GM18909 (cell line): ENCODE data around the gene TENT4A.
A peak's percentile ranks its signal among the peaks of the same experiment; 100 is the strongest.

Source experiments
- ATAC-seq: cut with Tn5 transposase; IDR thresholded peaks from one replicate; pipeline ENCODE4 v1.9.1; 2021; ENCODE audit warnings: mild to moderate bottlenecking; ENCODE audit not compliant: unreplicated experiment, poor library complexity

The TENT4A gene

DNA sequence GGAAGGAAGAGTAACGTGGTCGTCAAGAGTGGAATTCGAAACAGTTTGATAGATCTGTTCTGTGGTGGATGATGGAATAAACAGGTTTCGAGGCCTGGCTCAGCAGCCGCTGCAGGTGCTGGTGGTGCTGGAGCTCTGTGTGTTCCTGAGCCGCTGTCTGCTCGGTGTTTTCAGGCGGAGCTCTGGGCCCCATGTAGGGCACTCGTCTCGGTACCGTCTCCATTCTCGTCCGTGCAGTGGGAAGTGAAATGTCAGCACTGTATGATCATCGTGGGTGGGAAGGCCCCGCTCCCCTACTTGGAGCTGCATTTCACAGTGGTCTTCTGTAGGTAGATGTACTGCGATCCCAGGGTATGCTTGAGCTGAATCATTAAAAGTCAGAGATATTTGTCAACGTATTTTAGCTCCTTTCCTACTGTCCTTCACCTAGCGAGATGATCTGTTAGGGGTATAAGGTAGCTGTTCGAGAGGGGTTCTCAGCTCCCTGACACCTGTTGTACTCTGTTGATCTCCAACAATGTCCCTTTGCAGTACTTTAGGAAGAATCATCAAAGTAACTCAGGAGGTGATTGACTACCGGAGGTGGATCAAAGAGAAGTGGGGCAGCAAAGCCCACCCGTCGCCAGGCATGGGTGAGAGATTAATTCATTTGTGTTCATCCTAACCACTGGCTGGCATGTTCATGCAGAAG is 35.9 kb downstream of the TENT4A start:
- no peak for ATAC-seq

DNA sequence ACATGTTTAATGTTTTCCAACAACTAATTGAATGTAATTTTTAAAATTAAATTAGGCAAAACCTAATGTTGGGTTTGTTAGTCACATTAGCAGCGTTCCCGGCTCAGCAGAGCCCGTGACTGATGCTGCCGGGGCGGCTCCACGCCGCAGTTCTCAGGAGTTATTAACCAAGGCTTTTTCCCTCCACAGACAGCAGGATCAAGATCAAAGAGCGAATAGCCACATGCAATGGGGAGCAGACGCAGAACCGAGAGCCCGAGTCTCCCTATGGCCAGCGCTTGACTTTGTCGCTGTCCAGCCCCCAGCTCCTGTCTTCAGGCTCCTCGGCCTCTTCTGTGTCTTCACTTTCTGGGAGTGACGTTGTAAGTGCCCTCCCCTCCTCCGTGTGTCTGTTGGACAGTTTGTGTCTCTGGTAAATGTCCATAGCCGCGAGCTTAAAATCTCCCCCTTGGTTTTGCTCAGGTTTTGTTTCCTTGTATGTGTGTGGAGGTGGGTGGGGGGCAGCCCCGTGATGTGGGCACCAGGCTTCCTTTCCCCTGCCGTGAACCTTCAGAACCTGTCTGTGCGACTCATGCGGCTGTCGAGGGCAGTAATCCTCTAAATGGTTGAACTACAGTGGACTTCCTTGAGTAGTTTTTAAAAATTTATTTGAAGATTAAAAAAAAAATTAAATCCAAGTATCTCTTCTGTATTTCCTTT is 37.1 kb downstream of the TENT4A start:
- no peak for ATAC-seq

- no peak for ATAC-seq
Observed at GRCh38 chr5:6750951-6751685, 37.9 kb downstream of the TENT4A start.

- no peak for ATAC-seq
Observed at GRCh38 chr5:6752236-6752635, 39.0 kb downstream of the TENT4A start.

DNA sequence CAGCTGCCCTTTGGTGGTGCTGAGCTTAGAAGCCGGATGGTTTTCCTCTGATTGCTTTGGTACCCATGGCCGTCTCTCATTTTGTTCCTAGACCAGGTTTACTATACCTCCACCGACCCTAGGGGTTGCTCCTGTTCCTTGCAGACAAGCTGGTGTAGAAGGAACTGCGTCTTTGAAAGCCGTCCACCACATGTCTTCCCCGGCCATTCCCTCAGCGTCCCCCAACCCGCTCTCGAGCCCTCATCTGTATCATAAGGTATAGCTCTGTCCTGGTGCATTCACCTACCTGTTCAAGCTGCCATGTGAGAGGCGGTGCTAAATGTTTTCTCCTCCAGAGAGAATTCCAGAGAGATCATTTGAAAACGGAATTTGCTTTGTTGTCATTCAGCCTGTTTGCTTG is 39.5 kb downstream of the TENT4A start:
- no peak for ATAC-seq

- ATAC-seq = no peak
Observed at GRCh38 chr5:6753851-6754250, 40.6 kb downstream of the TENT4A start.

DNA sequence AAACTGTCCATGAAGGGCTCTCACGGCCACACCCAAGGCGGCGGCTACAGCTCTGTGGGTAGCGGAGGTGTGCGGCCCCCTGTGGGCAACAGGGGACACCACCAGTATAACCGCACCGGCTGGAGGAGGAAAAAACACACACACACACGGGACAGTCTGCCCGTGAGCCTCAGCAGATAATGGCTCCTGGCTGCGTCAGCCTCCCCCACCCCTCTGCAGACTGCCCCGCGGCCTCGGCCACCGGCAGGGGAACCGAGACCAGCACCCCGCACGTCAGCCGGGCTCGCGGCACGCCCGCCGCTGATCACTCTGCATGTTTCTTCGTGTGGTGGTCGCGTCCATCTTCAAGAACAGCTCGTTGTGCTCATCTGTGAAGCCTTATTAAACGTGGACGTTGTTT is 41.5 kb downstream of the TENT4A start:
- ATAC-seq = no peak

DNA sequence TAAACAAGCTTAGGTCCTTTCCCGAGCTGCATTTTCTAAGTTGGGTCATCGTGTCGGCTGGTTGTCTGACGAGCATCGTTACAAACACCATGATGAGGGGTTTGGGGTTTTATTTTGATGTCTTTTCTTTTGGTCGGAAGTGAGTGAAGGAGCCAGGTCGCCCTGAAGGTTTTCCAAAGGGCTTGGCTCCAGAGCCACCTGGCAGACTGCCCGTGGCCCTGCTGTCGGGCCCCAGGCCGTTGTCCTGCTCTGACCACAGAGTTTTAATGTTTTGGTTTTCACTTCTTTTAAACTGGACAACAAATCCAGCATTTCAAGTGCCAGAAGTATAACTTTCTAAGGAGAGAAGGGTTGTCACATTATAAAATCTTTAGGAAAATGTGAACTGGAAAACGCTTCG is 42.3 kb downstream of the TENT4A start:
- no peak for ATAC-seq

DNA sequence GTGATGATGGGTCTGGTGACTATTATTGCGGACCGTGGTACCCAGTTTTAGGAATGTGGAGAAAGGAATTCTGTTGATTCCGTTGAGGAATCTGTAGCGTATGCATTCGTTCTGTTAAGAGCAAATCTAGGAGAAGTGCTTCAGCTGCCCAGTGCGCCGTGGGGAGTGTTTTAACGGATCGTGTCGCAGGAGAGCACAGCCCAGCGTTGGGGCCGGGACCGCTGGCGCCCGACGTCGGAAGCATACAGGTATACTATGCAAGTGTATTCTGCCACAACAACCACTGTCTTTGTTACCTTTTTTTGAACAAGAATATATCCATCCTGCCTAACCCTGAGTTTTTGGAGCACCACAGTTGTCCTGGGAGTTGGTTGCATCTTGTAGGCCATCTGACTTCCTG is 42.7 kb downstream of the TENT4A start:
- no peak for ATAC-seq

DNA sequence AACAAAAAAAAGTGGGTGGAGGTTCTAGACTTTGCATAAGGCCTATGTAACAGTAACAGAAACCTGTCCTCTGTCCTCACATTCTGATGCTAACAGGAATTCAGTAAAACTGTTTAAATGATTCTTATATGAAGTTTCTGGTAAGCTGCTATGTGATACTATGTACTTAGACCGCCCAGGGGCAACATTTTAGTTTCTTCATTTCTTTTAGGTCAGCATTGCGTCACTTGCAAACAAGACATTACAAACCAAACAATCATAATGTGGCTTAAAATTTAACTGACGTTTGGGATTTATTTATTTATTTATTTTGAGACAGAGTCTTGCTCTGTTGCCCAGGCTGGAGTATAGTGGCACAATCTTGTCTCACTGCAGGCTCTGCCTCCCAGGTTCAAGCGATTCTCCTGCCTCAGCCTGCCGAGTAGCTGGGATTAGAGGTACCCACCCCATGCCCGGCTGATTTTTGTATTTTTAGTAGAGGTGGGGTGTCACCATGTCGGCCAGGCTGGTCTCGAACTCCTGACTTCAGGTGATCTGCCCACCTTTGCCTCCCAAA is 44.3 kb downstream of the TENT4A start:
- ATAC-seq = no peak

- ATAC-seq = no peak
Observed at GRCh38 chr5:6758236-6758635, 45.0 kb downstream of the TENT4A start.

DNA sequence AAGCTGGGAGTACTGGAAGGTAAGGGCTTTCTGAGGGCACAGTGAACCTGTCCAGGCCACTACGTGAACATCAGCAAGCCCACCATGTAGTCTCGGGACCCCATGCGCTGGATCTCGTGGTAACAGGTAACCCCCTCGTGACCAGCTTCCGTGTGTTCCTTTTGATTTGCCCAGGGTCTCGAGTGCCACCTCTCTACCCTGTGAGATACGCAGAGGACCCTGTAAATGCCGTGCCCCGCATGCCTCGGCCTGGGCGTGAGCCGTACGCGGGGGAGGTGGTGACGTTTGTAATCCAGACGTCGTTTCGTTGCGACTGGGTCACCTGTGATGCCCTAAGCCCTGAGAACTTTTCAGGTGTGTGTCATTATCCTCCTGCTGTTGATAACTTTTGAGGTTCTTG is 45.5 kb downstream of the TENT4A start:
- no peak for ATAC-seq

GRCh38 chr5:6759401-6759800 is 46.2 kb downstream of the TENT4A start:
- ATAC-seq = no peak

DNA sequence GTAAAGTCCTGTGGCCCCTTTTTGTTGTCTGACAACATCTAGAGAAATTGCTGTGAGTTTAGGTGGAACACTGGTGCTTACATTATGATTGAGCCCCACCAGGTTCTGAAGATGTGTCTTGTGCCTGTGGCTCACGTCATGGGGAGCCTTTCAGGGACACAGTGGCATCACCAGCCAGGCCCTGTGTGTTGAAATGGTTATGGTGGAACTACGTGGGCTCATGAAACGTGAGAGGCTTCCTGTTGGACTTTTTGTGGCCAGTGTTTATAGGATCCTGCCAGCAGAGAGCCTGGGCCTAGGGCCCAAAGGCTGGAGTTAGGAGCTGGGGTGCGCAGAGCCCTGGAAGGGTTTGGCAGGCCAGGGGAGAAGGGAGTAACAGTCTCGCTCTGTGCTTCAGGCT is 46.8 kb downstream of the TENT4A start:
- no peak for ATAC-seq

DNA sequence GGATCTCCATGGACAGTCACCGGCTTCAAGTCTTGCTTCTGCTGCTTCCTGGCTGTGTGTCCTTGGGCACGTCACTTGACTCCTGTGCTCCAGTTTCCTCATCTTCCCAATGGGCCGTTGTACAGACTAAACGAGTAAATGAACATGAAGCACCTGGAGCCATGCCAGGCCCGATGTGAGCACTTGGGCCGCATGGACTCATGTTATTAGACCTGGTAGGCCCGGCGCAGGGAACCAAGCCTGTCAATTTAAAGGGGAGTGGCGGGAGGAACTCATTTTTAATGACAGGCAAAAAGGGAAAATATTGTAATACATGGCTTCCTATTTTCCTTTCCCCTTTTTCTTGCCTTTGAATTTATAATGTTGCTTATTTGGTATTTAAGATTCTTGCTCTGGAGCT is 47.5 kb downstream of the TENT4A start:
- ATAC-seq = no peak

- no peak for ATAC-seq
Observed at GRCh38 chr5:6761333-6761732, 48.1 kb downstream of the TENT4A start.

DNA sequence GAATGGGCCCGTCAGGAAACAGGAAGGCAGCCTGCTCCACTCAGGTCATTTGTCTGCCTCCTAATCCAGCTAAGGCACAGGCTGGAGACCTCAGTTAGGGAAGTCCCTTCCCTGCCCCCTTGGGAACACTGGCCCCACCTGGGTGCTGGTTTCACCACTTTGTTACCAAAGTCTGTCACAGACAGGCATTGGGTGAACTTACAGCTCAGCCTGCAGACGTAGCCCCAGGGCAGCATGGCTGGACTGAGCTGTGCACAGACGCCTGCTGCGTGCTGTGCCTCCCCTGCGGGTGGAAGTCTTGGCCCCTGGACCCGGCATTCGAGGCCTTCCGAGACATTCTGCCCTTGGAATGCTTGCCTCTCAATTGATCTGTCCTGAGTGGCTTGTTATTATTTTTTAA is 48.9 kb downstream of the TENT4A start:
- no peak for ATAC-seq

- no peak for ATAC-seq
Observed at GRCh38 chr5:6762697-6763096, 49.5 kb downstream of the TENT4A start.

GRCh38 chr5:6763191-6763590 is 50.0 kb downstream of the TENT4A start:
- no peak for ATAC-seq

DNA sequence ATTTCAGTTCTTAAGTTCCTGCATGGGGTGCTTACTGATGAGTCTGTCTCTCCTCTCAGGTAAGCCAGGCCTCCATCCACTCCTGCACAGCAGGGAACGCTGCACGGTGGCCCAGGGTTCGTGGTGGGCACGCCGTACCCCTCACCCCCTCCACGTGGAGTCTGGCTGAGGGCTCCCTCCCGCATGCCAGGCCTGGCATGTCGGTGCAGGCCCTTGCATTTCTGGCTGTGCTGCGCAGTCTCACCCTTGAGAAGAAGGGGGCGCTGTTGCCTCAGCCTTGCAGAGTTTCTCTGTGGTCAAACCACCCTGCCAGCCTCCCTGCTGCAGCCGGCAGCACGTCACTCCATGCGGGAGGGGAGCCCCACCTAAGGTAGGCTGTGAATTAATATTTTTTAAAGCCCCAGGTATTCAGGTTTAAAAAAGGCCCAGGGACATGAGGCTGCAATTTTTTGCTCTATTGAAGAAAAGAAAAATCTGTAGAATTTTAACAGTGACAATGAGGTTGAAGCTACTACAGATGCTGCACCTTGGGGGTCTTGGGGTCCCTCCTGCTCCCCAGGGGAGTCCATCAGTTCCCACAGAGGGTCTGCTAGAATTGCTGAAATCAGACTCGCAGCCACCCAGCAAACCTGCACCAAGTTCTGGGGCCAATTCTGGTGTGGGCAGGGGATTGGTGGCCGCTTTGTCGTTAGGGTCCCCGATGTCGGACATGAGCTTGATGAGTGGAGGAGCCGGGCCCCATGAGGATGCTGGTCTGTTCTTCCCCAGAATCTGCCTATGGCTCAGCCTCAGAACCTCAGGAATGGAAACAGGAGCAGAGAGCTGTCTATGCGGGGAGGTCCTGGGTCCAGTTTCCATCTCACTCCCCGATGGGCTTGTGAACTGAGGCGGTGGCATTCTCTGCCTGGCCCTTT is 52.6 kb downstream of the TENT4A start:
- peak; percentile 86 for ATAC-seq
